Esophagus squamous epithelium (tissue), 5 donors: ENCODE data around the gene ATP8A1. TPM values are rescaled to one million over a fixed set of nuclear protein-coding genes. Genes with fewer than 3 reads are reported as not detected.

Source experiments
- DNase-seq: peaks from one replicate; lab custom pipeline; 2025; lab: John Stamatoyannopoulos, UW
- H3K27ac ChIP-seq, 4 donors: fragments of 200-600 bp; sonication (generic); one replicate each; pipeline ENCODE4 v1.5.1; 2016 to 2019; ENCODE audit warnings: mild to moderate bottlenecking in 1 of 4
- H3K27me3 ChIP-seq, 4 donors: fragments of 200-600 bp; sonication (generic); 1 replicate in 3 of 4; 2 replicates in 1 of 4; pipeline versions ENCODE4 v1.5.1 to v1.6.0; 2017 to 2021; ENCODE audit warnings: antibody characterized with exemption in 1 of 4
- H3K36me3 ChIP-seq, 3 donors: fragments of 200-600 bp; sonication (generic); one replicate each; pipeline ENCODE4 v1.5.1; 2016 to 2019
- H3K4me1 ChIP-seq, 3 donors: fragments of 200-600 bp; sonication (generic); one replicate each; pipeline ENCODE4 v1.5.1; 2017 to 2019
- H3K4me3 ChIP-seq, 4 donors: fragments of 200-600 bp; sonication (generic); 1 replicate in 3 of 4; 2 replicates in 1 of 4; pipeline ENCODE4 v1.5.1; 2016 to 2019; ENCODE audit warnings: mild to moderate bottlenecking in 2 of 4, moderate library complexity in 1 of 4
- H3K9me3 ChIP-seq, 3 donors: fragments of 200-600 bp; sonication (generic); one replicate each; pipeline ENCODE4 v1.5.1; 2016 to 2019
- POLR2A ChIP-seq, 4 donors: fragments of 450-650 bp; IDR thresholded peaks; one replicate each; pipeline ENCODE4 v1.6.1; 2017; ENCODE audit warnings: antibody characterized with exemption in 4 of 4, mild to moderate bottlenecking in 4 of 4, moderate library complexity in 3 of 4
- WGBS, 2 donors: methylation state at CpG; one replicate each; pipeline ENCODE4 v1.1.5; 2018; 5-methylcytosine and 5-hydroxymethylcytosine counted together
- intact Hi-C: fragments of 100-400 bp; cut with DNase I; formaldehyde crosslinking; loops from one replicate; pipeline ENCODE4 v1.15.0; 2022
- total RNA-seq, 4 donors: library from RNA; depleted of rRNA; stranded (reverse); fragments of >200 nt; gene quantifications; one replicate each; pipeline ENCODE4 v1.1.0, GENCODE V29; 2016
- TF ChIP-seq, protein P1 (sequence below), 6 experiments: fragments of 450-650 bp in 4 of 6; fragments of 200-600 bp in 2 of 6; sonication (generic) in 2 of 6; IDR thresholded peaks; one replicate each; pipeline ENCODE4 v1.5.1; 2016 to 2019; ENCODE audit warnings: antibody characterized with exemption in 6 of 6, mild to moderate bottlenecking in 4 of 6, moderate library complexity in 4 of 6
- donor health status: DM: yes; HTN: yes; CAD: no.

Gene ATP8A1
- total RNA-seq, 4 donors from 2014 or later: 1.9 to 11.8 (median 3.3) TPM

DNA sequence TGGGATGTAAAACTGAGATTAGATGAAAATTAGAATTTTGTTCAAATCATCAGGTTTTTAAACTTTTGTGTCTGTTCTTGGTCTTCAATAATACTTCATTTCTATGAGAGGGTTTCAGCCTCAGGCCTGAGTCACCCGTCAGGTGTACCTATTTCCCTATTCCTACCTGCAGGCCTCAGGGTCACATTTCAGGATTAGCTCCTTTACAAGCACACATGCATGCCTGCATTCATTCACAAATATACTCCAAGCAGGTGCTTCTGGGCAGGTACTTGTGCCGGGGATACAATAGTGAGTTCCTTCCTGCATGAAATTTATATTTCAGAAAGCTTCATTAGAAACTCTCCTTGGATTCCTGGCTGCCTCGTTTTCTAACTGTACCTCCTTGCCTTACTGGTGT lies 144.7 kb downstream of the ATP8A1 start:
- Histone ChIP-seq H3K27ac (no peak overlapping the region), H3K27me3 (no peaks in the 10 kb centered on the region), H3K4me1 (no peaks in the 10 kb centered on the region), H3K4me3 (no peak overlapping the region), H3K36me3 (no peaks in the 10 kb centered on the region), H3K9me3 (no peaks in the 10 kb centered on the region)
- DNase-seq: no peak
- 85 to 91% methylated on average over 3 of the region's 3 CpGs for WGBS, 2 donors
- intact Hi-C loops: no loop called here
- no peak for TF ChIP-seq POLR2A (IDR thresholded peaks at IDR 0.05)
- TF ChIP-seq, protein P1, sequence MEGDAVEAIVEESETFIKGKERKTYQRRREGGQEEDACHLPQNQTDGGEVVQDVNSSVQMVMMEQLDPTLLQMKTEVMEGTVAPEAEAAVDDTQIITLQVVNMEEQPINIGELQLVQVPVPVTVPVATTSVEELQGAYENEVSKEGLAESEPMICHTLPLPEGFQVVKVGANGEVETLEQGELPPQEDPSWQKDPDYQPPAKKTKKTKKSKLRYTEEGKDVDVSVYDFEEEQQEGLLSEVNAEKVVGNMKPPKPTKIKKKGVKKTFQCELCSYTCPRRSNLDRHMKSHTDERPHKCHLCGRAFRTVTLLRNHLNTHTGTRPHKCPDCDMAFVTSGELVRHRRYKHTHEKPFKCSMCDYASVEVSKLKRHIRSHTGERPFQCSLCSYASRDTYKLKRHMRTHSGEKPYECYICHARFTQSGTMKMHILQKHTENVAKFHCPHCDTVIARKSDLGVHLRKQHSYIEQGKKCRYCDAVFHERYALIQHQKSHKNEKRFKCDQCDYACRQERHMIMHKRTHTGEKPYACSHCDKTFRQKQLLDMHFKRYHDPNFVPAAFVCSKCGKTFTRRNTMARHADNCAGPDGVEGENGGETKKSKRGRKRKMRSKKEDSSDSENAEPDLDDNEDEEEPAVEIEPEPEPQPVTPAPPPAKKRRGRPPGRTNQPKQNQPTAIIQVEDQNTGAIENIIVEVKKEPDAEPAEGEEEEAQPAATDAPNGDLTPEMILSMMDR (IDR thresholded peaks at IDR 0.05): no peak

DNA sequence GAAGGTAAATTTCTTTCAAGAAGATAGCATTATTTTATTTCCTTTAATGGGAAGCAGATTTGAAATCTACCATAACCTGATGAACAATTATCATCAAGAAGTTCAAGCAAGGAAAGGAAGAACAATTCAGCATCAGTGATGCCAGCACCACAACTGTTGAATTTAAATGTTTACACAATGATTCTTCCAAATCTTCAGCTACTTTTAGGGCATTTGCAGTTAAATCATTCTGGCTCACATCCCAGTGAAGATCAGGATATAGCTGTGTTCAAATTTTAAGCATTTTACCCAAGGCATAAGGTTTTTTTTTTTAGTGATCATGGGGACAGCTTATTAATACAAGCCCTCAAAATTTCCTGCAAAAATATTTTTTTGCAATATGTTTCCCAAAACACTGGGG lies 146.7 kb downstream of the ATP8A1 start:
- TF ChIP-seq, protein P1 (IDR thresholded peaks at IDR 0.05): no peak
- no peak for TF ChIP-seq POLR2A (IDR thresholded peaks at IDR 0.05)
- Histone ChIP-seq H3K27ac (no peak overlapping the region), H3K9me3 (no peaks in the 10 kb centered on the region), H3K4me3 (no peak overlapping the region), H3K36me3 (no peaks in the 10 kb centered on the region), H3K4me1 (no peaks in the 10 kb centered on the region), H3K27me3 (no peaks in the 10 kb centered on the region)
- DNase-seq: no peak
- intact Hi-C loops: no loop called here

DNA sequence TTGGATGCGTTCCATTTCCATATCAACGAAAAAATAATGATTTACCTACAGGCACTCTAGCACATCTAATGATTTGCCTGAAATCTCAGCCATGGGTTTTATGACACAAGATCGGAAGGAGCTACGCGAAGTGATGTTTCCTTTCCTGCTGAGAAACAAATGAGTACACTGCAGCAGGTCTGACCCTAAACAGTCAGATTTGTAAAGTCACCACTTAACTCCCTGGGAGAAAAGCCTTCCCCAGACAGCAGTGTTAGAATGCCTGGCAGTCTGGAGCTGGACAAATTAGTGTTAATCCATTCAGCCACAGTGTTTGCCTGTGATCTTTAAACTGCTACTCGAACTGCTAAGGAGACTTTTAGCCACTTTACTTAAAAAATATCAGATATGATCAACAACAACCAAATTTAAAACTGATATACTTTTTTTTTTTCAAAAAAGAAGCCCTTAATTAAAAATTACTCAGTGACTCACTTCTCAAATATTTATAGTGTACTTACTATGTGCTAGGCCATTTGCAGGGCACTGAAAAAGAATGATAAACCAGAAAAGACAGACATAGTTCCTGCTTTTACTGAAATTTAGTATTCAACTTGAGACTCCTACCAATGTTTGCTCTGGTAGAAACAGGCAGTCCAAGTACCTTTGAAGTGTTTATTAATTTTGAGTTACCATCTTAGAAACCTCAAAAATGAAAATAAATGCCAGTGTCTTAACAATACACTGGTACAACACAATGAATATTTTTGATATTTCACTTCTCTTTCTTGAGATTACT lies 155.1 kb downstream of the ATP8A1 start:
- 82 to 95% methylated on average over 5 to 6 of the region's 6 CpGs for WGBS, 2 donors
- intact Hi-C loops: no loop called here
- Histone ChIP-seq H3K27ac (no peak overlapping the region), H3K4me3 (no peak overlapping the region), H3K4me1 (no peaks in the 10 kb centered on the region), H3K27me3 (no peaks in the 10 kb centered on the region), H3K9me3 (no peaks in the 10 kb centered on the region), H3K36me3 (no peaks in the 10 kb centered on the region)
- TF ChIP-seq, protein P1 (IDR thresholded peaks at IDR 0.05): no peak
- no peak for DNase-seq

DNA sequence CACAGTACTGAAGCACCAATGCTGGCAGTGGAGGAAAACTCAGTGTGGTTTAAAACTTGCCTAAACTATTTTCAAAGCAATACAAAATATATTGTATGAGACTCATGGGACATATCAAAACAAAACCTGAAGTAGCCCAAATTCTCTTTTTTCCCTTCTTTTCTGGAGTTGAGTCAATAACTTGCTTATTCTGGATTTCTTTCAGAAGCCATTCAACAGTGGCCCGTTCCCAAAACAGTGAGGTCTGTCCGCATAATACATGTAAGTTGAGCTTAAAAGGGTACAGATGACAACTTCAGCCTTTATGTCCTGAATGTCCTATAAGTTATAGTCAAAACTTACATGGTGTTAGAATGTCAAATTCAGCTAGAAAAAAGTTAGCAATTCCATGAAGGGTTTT lies 158.9 kb downstream of the ATP8A1 start:
- Histone ChIP-seq H3K9me3 (no peaks in the 10 kb centered on the region), H3K27me3 (no peaks in the 10 kb centered on the region), H3K27ac (no peak overlapping the region), H3K4me3 (no peak overlapping the region), H3K36me3 (no peaks in the 10 kb centered on the region), H3K4me1 (no peaks in the 10 kb centered on the region)
- intact Hi-C loops: no loop called here
- no peak for DNase-seq
- 64 to 85% methylated on average over 2 of the region's 2 CpGs for WGBS, 2 donors
- TF ChIP-seq POLR2A (IDR thresholded peaks at IDR 0.05): no peak
- TF ChIP-seq, protein P1 (IDR thresholded peaks at IDR 0.05): no peak

DNA sequence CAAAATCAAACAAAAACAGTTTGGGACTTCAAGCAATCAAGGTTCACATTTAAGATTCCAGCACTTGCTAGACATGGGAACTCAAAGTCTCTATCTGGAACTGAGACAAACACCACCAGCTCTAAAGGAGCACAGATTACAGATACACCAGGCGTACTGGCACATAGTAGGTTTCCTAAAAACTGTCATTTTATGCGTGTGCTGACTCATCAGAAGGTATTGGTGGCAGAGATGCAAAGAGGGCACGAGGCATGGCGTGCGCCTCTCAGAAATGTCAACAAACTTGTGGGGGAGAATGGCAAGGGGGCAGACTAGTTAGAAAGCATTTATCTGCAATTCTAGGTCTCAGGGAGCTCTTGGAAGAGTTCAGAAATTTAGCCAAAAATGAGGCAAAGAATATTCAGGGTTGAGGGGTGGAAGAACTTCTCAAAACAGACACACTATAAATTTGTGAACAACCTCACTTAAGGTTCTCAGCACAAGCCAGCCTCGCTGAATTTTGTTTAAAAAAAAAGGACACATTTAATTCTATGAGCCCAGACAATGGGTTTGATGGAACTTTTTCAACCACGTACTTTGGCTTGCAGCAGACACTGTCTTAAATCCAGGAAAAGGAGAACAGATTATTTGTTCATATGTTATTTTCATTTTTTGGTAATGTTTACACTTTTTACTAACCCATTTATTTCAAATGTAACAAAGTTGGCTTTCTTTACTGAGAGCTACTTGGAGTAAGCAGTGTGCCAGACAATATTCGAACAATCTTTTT lies 159.6 kb downstream of the ATP8A1 start:
- no peak overlapping the region for H3K27ac ChIP-seq
- 80 to 82% methylated on average over 8 of the region's 8 CpGs for WGBS, 2 donors
- intact Hi-C loops: no loop called here

More for the DNA sequence above, 159.6 kb downstream of the ATP8A1 start:
- DNase-seq: no peak
- Histone ChIP-seq H3K4me3 (no peak overlapping the region), H3K27me3 (no peaks in the 10 kb centered on the region), H3K9me3 (no peaks in the 10 kb centered on the region), H3K36me3 (no peaks in the 10 kb centered on the region), H3K4me1 (no peaks in the 10 kb centered on the region)
- TF ChIP-seq, protein P1 (IDR thresholded peaks at IDR 0.05): no peak
- no peak for TF ChIP-seq POLR2A (IDR thresholded peaks at IDR 0.05)
